Bone marrow (tissue), 2 donors: ENCODE results near the gene PTGER2.

Source experiments
- DNase-seq, 2 donors: peaks; one replicate each; lab custom pipeline; 2025; lab: John Stamatoyannopoulos, UW

PTGER2 gene, protein sequence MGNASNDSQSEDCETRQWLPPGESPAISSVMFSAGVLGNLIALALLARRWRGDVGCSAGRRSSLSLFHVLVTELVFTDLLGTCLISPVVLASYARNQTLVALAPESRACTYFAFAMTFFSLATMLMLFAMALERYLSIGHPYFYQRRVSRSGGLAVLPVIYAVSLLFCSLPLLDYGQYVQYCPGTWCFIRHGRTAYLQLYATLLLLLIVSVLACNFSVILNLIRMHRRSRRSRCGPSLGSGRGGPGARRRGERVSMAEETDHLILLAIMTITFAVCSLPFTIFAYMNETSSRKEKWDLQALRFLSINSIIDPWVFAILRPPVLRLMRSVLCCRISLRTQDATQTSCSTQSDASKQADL

DNA sequence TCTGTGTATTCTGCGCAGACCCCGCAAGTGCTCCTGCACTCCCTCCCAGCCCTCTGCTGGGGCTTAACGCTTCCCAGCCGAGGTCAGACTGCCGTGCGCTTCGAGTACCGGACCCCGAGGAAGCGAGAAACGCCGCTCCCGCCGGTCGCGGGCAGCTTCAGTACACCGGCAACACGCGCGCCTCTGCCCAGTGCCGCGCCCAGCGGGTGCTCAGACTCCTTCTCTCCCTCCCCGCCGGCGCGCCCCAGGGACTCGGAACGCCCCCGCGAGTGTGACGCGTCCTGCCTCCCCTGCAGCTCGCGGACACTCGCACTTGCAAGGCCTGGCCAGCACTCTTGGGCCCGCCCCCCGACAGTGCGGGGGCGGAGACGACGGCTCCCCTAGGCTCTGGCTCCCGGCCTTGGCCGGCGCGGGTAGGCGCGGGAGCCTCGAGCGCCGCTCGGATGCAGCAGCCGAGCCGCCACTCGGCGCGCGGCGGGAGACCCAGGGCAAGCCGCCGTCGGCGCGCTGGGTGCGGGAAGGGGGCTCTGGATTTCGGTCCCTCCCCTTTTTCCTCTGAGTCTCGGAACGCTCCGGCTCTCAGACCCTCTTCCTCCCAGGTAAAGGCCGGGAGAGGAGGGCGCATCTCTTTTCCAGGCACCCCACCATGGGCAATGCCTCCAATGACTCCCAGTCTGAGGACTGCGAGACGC lies at the start of gene PTGER2:
TSS of gene PTGER2 (plus strand) at position 410 of the 692 bp plus-strand sequence. CDS start at position 647, 237 bp downstream.
- DNase-seq: peak; percentile 38 to 83

DNA sequence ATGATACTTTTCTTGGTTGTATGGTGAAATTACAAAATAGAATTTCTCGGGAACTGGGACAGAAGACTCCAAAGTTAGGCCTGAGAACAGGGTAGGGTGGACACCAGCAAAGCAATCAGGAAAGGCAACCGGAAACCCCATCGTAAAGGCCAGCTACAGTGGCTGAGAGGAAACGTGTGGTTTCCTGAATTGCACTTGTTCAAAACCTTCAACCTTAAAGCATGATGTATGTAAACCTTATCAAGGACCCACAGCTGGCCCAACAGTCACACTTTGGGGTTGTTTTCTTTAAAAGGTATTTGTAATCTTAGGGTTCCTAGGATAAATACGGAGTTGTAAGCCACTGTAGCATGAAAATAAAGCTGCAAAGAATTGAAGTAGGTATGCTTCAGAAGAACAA lies 48.9 kb upstream of the PTGER2 start:
- DNase-seq: no peak

DNA sequence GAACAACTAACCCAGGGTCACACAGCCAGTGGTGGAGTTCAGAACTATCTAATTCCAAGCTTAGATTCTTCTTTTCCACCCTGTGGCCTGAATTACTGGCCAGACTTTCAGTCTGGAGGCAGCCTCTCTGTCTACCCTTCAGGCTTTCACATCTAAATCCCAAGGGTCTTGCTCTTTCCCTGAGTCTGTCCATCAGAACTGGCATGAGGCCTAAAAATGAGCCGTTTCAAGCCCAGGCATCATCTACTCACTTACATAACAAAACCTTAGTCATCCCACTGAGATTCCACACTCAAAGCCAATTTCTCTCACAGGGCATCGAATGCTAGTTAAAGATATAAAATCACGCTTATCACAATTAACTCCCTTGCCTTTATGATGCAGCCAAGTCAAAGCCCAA lies 47.9 kb upstream of the PTGER2 start:
- DNase-seq: no peak

DNA sequence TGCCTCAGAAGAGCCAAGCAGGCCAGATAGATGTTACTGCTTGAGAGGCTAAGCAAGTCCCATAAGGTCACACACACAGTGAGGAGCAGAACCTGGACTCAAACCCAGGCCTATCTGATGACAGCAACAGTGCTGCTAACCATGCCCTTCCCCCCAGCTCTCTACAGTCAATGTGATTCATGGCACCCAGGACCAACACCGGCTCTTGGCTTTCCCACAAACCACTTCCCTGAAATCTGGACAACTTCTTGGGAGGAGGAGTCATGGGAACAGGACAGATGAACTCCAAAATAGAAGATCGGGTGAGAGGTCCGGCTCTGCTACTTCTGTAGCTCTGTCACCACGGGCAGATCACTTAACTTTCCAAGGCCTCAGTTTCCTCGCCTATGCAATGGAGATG lies 47.3 kb upstream of the PTGER2 start:
- DNase-seq: no peak

DNA sequence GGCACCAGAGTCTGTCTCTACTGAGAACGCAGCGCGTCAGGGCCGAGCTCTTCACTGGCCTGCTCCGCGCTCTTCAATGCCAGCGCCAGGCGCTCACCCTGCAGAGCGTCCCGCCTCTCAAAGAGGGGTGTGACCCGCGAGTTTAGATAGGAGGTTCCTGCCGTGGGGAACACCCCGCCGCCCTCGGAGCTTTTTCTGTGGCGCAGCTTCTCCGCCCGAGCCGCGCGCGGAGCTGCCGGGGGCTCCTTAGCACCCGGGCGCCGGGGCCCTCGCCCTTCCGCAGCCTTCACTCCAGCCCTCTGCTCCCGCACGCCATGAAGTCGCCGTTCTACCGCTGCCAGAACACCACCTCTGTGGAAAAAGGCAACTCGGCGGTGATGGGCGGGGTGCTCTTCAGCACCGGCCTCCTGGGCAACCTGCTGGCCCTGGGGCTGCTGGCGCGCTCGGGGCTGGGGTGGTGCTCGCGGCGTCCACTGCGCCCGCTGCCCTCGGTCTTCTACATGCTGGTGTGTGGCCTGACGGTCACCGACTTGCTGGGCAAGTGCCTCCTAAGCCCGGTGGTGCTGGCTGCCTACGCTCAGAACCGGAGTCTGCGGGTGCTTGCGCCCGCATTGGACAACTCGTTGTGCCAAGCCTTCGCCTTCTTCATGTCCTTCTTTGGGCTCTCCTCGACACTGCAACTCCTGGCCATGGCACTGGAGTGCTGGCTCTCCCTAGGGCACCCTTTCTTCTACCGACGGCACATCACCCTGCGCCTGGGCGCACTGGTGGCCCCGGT lies 46.4 kb upstream of the PTGER2 start, which contains the start of gene PTGDR:
TSS of gene PTGDR (plus strand) at position 198 of the 778 bp plus-strand sequence. CDS start at position 315, 117 bp downstream.
- no peak for DNase-seq

DNA sequence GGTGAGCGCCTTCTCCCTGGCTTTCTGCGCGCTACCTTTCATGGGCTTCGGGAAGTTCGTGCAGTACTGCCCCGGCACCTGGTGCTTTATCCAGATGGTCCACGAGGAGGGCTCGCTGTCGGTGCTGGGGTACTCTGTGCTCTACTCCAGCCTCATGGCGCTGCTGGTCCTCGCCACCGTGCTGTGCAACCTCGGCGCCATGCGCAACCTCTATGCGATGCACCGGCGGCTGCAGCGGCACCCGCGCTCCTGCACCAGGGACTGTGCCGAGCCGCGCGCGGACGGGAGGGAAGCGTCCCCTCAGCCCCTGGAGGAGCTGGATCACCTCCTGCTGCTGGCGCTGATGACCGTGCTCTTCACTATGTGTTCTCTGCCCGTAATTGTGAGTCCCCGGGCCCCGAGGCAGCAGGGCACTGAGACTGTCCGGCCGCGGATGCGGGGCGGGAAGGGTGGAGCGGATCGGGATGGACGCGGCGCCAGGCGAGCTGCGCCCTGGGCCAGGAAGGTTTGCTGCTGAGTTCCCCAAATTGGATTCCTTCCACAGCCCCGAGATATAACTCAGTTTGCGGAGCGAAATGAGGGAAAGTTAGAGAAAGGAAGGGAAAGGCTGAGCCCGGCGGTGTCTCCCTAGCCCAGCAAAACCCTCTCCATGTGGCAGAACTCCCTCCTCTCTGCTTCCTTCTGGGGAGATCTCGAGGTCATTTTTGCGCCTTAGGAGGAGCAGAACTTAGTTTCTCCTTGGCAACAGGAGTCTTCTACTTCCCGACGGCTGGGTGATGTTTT lies 45.6 kb upstream of the PTGER2 start:
- no peak for DNase-seq

DNA sequence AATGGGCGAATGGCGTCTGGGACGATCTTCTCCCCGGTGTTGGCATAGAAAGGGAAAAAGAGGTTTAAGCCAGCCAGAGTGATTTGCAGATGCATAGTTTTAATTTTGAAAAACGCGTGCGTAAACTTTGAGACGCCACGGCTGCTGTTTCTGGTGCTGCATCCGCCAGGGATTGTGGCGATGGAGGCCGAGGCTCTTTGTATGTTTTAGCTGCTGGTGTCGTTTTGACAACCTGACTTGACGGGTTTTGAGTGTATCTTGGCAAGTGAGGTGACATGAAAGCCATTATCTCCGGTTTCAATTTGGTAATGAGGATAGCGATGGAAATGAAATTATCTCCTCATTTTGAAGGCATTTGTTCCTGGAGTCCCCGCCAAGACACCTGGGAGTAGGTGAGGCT lies 45.0 kb upstream of the PTGER2 start:
- DNase-seq: no peak

DNA sequence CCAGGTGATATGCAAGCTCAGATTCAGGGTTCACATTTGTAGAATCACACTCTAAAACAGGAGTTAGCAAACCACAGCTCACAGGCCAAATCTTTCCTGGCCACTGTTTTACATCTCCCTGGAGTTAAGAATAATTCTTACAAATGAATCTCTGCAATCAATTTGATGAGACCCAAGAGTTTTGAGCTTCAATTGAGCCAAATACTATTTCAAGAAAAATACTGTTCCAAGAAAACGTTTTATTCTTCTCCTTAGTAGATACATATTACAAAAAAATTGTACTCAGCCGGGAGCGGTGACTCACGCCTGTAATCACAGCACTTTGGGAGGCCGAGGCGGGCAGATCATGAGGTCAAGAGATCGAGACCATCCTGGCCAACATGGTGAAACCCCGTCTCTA lies 44.1 kb upstream of the PTGER2 start:
- DNase-seq: no peak

DNA sequence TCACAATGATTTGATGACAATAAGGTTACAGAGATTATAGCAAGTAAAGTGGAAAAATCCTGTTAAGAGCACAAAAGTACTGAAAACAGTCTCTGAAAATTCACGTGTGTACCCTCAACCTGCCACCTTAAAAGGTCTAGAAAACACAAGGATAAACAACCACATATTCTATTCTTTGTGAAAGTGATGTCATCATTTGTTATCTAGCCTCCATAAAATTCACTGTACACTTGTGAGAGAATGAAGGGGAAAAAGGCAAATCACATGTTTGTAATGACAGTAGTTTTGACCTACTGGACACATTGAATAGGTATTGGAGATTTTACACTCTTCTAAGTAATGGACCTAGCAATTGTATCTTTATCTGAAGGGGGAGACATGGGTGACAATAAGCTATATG lies 42.6 kb upstream of the PTGER2 start:
- no peak for DNase-seq

DNA sequence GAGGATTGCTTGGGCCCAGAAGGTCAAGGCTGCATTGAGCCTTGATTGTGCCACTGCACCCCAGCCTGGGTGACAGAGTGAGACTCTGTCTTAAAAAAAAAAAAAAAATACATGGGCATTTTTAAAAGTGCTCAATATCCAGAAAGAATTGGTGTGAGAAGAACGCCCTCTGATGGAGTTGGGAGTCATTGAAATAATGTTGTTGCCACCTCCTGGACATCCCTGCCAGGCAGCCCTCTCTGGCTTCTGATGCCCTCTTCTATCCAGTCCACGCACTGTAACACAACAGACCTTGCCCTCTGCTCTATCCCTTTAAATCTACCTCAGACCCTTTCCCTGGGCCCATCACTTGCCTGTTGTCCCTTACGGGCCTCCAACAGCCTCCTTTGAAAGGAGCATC lies 41.7 kb upstream of the PTGER2 start:
- peak in 1 of 2 donors; percentile 41 for DNase-seq

DNA sequence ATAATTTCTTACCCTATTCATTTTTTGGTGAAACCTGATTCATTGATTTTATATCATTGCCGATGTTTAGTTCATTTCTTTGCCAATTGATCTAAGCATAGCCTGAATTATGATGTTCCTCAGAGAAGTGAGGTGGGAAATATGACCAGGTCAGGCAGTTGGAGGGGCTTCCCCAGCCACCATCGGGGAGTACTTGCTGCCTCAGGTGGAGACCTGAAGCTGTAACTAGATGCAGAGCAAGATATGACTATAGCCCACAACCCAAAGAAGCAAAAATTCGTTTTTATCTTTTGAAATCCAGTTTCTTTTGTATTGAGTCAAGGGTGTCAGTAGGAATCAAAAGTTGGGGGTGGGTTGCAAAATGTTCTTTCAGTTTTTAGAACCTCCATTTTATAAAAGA lies 38.7 kb upstream of the PTGER2 start:
- no peak for DNase-seq

DNA sequence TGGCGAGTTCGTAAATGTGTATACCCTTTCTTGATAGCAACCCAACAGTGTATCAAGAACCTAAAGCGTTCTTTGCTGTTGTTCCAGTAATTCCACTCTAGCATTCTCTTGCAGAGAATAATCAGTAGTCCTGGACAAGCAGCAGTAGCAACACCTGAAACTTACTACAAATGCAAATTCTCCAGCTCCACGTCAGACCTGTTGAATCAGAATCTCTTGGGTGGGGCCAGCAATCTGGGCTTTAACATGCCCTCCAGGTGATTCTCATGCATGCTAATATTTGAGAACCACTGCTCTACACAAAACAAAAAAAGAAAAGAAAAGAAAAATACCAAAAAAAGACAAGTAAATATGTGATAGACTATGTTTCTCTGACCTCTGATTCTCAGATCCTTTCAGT lies 36.6 kb upstream of the PTGER2 start:
- DNase-seq: no peak

DNA sequence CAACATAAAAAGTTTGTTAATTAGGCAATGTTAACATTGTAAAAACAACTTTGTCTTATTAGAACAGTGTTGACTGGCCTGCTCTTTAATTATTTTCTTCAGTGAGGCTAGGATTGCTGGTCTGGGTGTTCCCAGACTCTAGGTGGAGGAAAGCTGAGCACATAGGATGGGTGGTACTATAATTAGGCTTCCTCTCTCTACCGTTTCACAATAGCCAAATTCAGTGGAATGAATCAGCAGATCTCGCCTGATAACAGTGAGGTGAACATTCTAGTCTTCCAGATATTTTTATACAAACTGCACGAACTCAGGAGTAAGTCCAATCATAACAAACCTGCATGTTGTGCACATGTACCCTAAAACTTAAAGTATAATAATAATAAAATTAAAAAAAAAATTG lies 34.7 kb upstream of the PTGER2 start:
- peak in 1 of 2 donors; percentile 6 for DNase-seq

DNA sequence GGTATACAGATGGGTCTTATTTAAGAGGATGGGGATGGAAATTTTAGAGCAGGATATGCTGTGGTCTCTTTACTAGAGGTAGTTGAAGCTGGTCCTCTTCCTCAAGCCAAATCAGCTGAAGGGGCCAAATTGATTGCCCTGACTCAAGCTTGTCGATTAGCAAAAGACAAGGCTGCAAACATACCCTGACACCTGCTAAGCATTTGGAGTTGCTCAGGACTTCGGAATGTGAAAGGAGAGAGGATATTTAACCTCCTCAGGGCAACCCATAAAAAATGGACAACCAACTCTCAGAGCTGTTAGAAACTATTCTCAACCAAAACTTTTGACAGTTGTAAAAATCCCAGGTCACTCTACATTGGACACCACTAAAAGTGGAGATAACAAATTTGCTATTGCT lies 31.0 kb upstream of the PTGER2 start:
- DNase-seq: no peak

DNA sequence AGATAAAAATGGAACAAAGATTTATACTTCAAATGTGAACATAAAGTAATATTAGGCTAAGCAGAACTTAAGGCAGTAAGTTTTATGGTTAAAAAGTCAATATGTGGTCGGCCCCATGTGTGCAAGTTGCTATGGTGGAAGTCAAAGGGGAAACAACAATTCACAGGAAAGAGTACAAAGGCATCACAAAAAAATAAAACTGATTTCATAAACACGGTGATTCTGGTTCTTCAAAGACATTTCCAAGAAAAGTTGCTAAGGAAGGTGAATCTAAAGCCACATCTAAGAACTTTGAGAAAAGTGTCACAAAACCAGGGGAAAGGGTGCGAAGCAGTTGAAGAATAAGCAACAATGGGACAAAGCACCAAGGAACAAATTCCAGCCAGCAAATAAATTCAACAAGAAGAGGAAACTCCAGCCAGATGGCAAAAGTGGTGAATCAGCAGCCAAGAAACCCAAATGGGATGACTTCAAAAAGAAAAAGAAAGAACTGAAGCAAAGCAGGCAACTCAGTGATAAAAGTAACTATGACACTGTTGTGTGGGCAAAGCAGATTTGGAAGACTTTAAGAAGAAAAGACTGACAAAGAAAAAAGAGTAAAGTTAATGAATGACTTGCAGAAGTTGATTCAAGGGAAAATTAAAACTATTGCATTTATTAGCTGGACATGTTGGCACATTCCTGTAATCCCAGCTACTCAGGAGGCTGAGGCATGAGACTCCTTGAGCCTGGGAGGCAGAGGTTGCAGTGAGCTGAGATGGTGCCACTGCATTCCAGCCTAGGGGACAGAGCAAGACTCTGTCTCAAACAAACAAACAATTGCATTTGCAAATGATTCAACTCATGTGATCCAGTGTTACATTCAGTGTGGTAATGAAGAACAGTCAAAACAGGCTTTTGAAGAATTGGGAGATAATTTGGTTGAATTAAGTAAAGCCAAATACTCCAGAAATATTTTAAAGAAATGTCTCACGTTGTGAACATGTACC lies 27.2 kb upstream of the PTGER2 start:
- DNase-seq: no peak

DNA sequence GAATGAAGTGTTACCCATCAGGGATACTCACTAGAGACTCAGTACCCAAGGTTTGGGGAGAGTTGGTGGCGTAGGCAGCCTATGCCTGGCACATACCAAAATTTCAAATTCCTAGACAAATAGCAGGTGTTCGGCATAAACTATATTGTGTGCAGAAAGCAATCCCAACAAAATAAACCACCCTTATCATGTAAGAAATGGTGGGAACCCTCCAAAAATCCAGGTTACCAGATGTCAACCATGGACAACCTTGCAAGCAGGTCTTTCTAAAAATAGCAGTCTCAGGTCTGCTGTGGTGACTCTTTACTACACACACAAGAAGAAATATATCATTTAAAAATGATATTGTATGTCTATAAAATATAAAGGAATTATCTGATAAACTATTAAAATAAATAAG lies 17.7 kb upstream of the PTGER2 start:
- DNase-seq: no peak

DNA sequence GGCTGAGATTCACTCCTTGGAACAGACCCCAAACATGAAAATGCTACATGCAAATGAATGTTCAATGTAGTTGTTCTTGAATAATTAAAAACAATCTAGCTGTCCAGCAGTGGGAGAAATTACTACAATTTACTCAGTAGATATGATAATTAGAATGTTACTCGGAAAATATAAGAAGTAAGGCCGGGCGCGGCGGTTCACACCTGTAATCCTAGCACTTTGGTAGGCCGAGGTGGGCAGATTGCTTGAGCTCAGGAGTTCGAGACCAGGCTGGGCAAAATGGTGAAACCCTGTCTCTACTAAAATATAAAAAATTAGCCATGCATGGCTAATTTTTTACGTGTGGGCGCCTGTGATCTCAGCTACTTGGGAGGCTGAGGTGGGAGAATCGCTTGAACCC lies 15.3 kb upstream of the PTGER2 start:
- no peak for DNase-seq

DNA sequence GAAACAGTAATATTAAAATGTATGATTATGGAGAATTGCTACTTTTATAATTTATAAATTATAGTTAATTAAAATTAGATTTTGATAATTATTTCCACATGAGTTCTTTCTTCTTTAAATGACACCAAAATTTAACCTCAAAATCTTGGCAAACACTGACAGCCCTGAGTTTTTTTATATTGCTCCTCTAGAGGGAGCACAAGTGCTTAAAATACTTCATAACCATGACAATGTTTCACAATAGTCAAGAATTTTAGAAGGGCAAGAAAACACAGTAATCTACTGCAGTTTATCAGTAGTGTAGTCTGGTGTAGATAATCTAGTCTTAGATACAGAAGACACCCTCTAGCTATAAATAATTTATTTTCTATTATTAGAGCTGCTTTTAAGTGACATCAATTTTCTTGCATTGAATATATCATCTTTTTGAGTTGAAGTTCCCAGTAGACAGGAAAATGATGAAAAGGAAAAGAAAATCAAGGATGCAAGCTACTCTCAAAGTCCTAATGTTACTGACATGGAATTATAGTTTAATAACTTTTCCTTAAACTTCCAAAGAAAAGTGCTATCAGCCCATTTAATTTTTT lies 14.3 kb upstream of the PTGER2 start:
- peak in 1 of 2 donors; percentile 53 for DNase-seq

DNA sequence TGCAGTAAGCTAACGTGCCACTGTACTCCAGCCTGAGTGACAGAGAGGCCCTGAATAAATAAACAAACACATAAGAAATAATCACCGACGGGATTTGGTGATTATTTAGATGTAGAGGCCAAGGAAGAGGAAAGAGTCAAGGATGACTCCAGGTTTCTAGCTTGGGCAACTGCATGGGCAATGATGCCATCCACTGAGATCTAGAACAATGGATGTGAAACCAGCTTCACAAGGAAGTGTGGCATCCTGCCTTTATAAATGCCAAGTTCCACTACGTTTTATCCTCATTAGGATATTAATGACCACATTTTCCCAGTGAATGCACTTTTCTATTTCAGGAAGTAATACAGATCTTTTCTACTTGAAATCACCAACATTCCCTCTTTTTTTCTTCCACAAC lies 10.9 kb upstream of the PTGER2 start:
- no peak for DNase-seq

DNA sequence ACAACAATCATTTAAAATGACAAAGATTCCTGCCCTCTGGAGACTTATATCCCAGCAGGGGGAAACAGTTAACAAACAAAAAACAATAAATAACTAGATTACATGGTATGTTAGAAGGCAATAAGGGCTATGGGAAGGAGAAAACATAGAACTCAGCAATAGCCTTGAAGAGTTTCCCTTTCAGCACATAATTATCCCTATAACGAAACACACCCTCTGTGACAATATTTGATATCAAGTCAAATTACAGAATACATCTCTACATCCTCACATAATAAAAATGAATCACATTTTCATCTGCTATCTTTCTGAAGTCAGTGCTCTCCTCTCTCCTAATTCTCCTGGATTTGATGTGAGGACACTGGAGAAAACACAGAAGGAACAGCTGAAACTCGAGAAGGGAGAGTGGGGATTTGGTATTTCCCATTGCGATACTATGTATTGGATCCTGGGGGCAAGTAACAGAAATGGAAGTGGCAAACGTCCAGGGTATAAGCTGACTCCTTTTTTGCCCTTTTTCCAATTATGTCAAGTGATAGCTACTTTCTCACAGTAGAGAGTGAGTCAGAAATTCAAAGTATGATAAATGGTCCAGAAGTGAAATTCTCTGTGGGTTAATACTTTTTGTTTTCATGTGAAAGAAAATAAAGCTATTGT lies 9.7 kb upstream of the PTGER2 start:
- no peak for DNase-seq
